Stimulated activated CD8-positive, alpha-beta memory T cell treated with anti-CD3 and anti-CD28 coated beads, Interleukin-12 subunit alpha, Interleukin-12 subunit beta, amount 100 ng/mL, for 4 hours (primary cell): ENCODE measurements around the gene TCF3.
"Not testable (repeated sequence)": the region's sequence is repeated elsewhere in the genome, so short reads cannot be mapped to it uniquely, and the experiment has no call there.

Source experiments
- DNase-seq: peaks from one replicate; pipeline ENCODE4 v3.0.0-alpha.2; 2020; ENCODE audit warnings: low read depth

TCF3 gene

DNA sequence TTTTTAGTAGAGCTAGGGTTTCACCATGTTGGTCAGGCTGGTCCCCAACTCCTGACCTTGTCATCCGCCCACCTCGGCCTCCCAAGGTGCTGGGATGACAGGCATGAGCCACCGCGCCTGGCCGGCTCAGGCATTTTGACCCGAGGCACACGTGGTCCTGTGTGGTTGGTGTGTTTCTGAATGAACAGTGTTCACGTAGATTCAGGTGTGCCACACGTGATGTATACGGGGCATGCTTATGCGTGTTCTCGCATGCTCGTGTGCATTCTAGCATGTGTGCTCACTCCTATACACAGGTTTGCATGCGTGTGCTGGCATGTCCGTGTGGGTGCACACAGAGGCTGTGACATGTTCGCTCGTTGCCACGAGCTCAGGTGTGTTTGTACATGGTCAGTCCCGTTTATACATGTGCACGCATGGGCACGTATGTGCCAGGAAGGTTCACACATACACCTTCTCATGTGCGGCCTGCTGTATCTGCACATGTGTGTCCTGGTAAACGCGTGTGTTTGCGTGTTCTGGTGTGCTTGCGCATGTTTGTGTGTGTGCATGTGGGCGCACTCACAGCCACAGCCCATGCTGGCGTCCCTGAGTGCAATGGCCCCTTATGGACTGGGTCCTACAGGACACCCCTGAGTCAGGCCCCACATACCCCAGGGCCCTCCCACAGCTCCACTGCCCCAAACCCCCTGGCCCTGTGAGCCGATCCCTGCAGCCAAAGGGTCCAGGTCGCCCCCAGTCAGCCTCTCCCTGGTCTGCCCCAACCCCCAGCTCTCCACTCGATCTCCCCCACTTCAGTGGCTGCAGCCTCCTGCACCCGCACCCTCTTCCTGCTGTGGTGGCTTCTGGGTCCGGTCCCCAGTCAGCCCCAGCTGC, 20.6 kb upstream of the TCF3 start:
- DNase-seq = no peak

- DNase-seq = peak; percentile 44
Observed at GRCh38 chr19:1672038-1672768, 19.8 kb upstream of the TCF3 start.

GRCh38 chr19:1671716-1672037, 19.3 kb upstream of the TCF3 start:
- DNase-seq = no peak

DNA sequence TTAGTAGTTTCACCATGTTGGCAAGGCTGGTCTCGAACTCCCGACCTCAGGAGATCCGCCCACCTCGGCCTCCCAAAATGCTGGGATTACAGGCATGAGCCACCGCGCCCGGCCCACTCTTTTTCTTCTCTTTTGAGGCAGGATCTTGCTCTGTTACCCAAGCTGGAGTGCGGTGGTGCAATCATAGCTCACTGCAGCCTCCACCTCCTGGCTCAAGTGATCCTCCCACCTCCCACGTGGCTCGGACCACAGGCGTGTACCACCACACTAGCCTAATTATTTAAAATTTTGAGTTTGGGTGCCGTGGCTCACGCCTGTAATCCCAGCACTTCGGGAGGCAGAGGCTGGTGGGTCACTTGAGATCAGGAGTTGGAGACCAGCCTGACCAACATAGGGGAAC, 18.3 kb upstream of the TCF3 start:
- not testable (repeated sequence) for DNase-seq

GRCh38 chr19:1668486-1669270, 16.3 kb upstream of the TCF3 start:
- DNase-seq = no peak

DNA sequence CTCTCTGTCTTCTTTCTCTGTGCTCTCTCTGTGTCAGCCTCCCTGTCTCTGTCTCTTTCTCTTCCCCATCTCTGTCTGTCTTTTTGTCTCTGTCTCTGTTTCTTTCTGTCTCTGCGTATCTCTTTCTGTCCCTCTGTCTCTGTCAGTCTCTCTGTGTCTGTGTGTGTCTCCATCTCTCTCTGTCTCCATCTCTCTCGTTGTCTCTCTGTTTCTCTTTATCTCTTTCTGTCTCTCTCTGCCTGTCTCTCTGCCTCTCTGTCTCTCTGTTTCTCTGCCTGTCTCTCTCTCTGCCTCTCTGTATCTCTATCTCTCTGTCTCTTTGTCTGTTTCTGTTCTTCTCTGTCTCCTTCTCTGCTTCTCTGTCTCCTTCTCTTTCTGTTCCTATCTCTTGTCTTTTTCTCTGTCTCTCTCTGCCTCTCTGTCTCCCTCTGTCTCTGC, 15.7 kb upstream of the TCF3 start:
- DNase-seq = no peak

GRCh38 chr19:1665565-1666047, 13.2 kb upstream of the TCF3 start:
- no peak for DNase-seq

DNA sequence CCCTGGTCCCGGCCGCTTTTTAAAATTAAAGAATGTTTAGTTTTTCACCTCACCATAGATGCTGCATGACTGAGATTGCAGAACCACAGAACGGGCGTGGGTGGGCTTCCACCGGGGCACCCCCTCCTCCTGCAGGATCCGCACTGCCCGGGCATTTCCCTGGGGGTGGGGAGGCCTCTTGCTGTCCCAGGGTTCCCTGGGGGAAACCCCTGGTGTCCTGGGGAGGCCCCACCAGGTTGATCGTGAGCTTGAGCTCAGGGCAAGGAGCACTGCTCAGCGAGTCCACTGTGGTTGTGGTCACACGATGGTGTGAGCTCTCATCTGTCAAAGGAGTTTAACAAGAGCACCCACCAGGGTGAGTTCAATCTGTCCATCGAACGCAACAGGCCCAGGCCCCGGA, 11.4 kb upstream of the TCF3 start:
- DNase-seq = no peak

- not testable (repeated sequence) for DNase-seq
Observed at GRCh38 chr19:1663227-1663626, 10.8 kb upstream of the TCF3 start.

- no peak for DNase-seq
Observed at GRCh38 chr19:1661995-1662394, 9.6 kb upstream of the TCF3 start.

GRCh38 chr19:1659084-1659427, 6.6 kb upstream of the TCF3 start:
- DNase-seq = no peak

- DNase-seq = no peak
Observed at GRCh38 chr19:1658150-1659083, 6.0 kb upstream of the TCF3 start.

GRCh38 chr19:1657746-1658145, 5.3 kb upstream of the TCF3 start:
- DNase-seq = no peak

- no peak for DNase-seq
Observed at GRCh38 chr19:1656988-1657536, 4.6 kb upstream of the TCF3 start.

- no peak for DNase-seq
Observed at GRCh38 chr19:1655987-1656608, 3.7 kb upstream of the TCF3 start.

DNA sequence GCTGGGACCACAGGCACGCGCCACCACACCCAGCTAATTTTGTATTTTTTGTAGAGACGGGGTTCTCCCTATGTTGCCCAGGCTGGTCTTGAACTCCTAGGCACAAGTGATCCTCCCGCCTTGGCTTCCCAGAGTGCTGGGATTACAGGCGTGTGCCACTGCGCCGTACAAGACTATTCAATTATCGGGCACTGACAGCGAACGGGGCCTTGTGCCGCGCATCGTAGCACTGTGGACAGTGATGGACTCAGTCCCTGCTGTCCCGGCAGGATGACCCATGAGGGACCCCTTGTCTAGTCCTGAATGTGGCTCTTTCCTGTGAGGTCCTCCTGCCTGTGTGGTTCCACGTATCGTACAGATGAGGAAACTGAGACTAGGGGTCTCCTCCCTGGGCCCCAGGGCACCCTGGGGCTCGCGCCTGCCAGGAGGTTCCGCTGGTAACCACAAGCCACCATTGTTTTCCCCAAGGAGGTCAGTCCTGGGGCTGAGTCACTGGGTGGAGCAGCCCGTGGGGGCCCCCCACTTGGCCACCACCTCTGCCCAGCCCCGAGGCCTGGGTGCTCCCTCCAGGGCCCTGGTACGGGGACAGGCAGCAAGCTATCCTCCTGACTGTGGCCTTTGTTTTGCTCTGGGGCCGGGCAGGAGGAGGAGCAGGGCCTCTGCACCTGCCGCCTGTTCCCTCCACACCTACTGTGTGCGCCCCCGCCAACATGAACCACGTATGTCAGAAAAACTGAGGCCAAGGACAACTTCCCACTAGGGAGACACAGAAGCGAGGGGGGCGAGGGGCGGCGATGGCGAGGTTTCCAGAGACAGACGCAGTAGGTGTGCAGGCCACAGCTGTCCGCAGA, 2.9 kb upstream of the TCF3 start:
- DNase-seq = no peak

- DNase-seq = no peak
Observed at GRCh38 chr19:1654178-1654792, 1.9 kb upstream of the TCF3 start.

DNA sequence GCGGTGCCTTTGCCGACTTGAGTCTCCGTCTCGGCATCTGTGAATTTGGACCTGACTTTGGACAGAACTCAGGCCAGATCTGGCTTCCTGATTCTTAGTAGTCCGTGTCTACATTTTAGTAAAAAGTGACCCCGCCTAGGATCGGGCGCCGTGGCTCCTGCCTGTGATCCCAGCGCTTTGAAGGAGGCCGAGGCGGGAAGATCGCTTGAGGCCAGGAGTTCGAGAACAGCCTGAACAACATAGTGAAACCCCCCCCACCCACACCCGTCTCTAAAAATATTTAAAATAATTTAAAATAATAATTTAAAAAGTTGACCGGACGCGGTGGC, 849 bp upstream of the TCF3 start:
- DNase-seq = no peak

- DNase-seq = peak; percentile 39
Observed at GRCh38 chr19:1651568-1652291, 685 bp downstream of the TCF3 start.
